Adrenal gland (tissue), 12 donors: ENCODE results near the gene SYNGR2. TPM values are rescaled to one million over a fixed set of nuclear protein-coding genes. Genes with fewer than 3 reads are reported as not detected.

ENCODE experiments used
- DNase-seq, 7 donors: peaks; one replicate each; pipeline ENCODE4 v3.0.0-alpha.2; 2019 to 2020
- H3K27ac ChIP-seq, 5 donors: fragments of 200-600 bp; sonication (generic) in 4 of 5; 1 replicate in 3 of 5; 2 replicates in 2 of 5; pipeline versions ENCODE4 v1.5.1 to v1.8.0; 2016 to 2020; ENCODE audit warnings: mild to moderate bottlenecking in 1 of 5
- H3K27me3 ChIP-seq: fragments of 200-600 bp; 2 replicates; pipeline ENCODE4 v1.8.0; 2021
- H3K36me3 ChIP-seq, 2 donors: fragments of 200-600 bp; replicated peaks in 1 of 2; 1 replicate in 1 of 2; 2 replicates in 1 of 2; pipeline versions ENCODE4 v1.5.1 to v1.8.0; 2018 to 2022
- H3K4me1 ChIP-seq, 2 donors: fragments of 200-600 bp; replicated peaks in 1 of 2; 1 replicate in 1 of 2; 2 replicates in 1 of 2; pipeline versions ENCODE4 v1.5.1 to v1.8.0; 2018 to 2021
- H3K4me3 ChIP-seq, 4 donors: fragments of 200-600 bp; sonication (generic) in 3 of 4; one replicate each; pipeline ENCODE4 v1.5.1; 2016 to 2018
- H3K9me3 ChIP-seq, 3 donors: fragments of 200-600 bp; sonication (generic) in 1 of 3; replicated peaks in 1 of 3; 1 replicate in 2 of 3; 2 replicates in 1 of 3; pipeline versions ENCODE4 v1.5.1 to v1.8.0; 2016 to 2021
- POLR2A ChIP-seq, 2 donors: fragments of 450-650 bp; IDR thresholded peaks; one replicate each; pipeline ENCODE4 v1.6.1; 2017; ENCODE audit warnings: antibody characterized with exemption in 2 of 2, mild to moderate bottlenecking in 2 of 2, moderate library complexity in 1 of 2
- WGBS, 4 donors: extraction: QIAGEN DNeasy Blood & Tissue Kit in 2 of 4; methylation state at CpG; one replicate each; pipeline versions ENCODE4 v1.1.5 to v1.1.7; 2013 to 2017; 5-methylcytosine and 5-hydroxymethylcytosine counted together
- intact Hi-C, 2 donors: fragments of 100-400 bp; cut with DNase I; formaldehyde crosslinking; loops; one replicate each; pipeline versions ENCODE4 v1.14.1 to v1.15.0; 2022 to 2023
- polyA plus RNA-seq, 3 donors: library from polyadenylated mRNA; stranded (reverse); fragments of 200-250 nt in 2 of 3; fragments of 350-450 nt in 1 of 3; fragmentation: Illumina TruSeq in 1 of 3; extraction: RNeasy Lipid Tissue Mini Kit (QIAGEN cat#74804) in 1 of 3; gene quantifications; one replicate each; pipeline ENCODE4 v1.2.3, GENCODE V29; 2013 to 2014
- total RNA-seq, 9 donors: library from RNA; depleted of rRNA in 4 of 9; stranded (reverse); fragments of >200 nt in 4 of 9; fragments of 120-200 nt in 1 of 9; fragmentation: NEBNext Ultra II Directional in 1 of 9; extraction: Animal tissue kit (Norgen Biotek cat#: 25700) in 1 of 9; gene quantifications; one replicate each; pipeline versions ENCODE4 v1.1.0 to v1.2.4, GENCODE V29; 2013 to 2023
- TF ChIP-seq, protein P1 (sequence below), 6 experiments: fragments of 450-650 bp in 4 of 6; fragments of 200-600 bp in 2 of 6; sonication (generic) in 1 of 6; IDR thresholded peaks; 1 replicate in 5 of 6; 2 replicates in 1 of 6; pipeline versions ENCODE4 v1.5.1 to v1.8.0; 2016 to 2021; ENCODE audit warnings: antibody characterized with exemption in 6 of 6, mild to moderate bottlenecking in 2 of 6, moderate library complexity in 1 of 6
- donor health status: healthy with polysubstance abuse.
- donor health status: Bipolar disorder and iron deficiency.
- donor health status: DM: yes; HTN: yes; CAD: no.
- donor health status: DM: no; HTN: no; CAD: no.
- donor health status: DM: no; HTN: no; CAD: no.
- donor health status: DM: yes; HTN: yes; CAD: no.

SYNGR2 gene
- total and polyA plus RNA-seq, 12 donors, result 32.7 to 98.1 (median 58.3) TPM

DNA sequence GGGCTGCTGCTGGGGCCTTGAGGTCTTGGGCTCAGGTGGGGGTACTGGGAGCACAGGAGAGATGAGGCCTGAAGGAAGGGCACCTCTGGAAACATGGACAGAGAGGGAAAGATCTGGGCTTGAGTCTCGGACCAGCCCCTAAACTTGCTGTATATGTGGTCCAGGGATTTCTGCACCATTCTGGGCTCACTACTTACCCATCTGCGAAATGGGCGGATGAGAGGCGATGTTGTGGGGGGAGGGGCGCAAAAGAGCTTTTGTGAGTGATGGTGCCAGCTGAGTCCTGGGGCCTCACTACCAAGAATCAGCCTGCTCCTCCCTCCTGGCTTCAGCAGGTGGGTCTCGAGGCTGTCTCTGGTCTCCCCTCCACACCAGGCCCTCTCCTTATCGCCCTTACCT, 21.9 kb upstream of the SYNGR2 start:
- Histone ChIP-seq H3K27me3 (no peaks in the 10 kb centered on the region), H3K4me3 (no peak overlapping the region), H3K9me3 (no peaks in the 10 kb centered on the region), H3K27ac (no peak overlapping the region), H3K36me3 (no peaks in the 10 kb centered on the region), H3K4me1 (peaks cover 19 to 29% of the 10 kb centered on the region in 2 donors)
- WGBS, 4 donors, result 89 to 100% (median 93%) methylated on average over 5 to 7 of the region's 7 CpGs
- TF ChIP-seq POLR2A (IDR thresholded peaks at IDR 0.05), result no peak
- TF ChIP-seq, protein P1, sequence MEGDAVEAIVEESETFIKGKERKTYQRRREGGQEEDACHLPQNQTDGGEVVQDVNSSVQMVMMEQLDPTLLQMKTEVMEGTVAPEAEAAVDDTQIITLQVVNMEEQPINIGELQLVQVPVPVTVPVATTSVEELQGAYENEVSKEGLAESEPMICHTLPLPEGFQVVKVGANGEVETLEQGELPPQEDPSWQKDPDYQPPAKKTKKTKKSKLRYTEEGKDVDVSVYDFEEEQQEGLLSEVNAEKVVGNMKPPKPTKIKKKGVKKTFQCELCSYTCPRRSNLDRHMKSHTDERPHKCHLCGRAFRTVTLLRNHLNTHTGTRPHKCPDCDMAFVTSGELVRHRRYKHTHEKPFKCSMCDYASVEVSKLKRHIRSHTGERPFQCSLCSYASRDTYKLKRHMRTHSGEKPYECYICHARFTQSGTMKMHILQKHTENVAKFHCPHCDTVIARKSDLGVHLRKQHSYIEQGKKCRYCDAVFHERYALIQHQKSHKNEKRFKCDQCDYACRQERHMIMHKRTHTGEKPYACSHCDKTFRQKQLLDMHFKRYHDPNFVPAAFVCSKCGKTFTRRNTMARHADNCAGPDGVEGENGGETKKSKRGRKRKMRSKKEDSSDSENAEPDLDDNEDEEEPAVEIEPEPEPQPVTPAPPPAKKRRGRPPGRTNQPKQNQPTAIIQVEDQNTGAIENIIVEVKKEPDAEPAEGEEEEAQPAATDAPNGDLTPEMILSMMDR (IDR thresholded peaks at IDR 0.05), result no peak
- DNase-seq, result no peak
- intact Hi-C loops, result no loop called here

DNA sequence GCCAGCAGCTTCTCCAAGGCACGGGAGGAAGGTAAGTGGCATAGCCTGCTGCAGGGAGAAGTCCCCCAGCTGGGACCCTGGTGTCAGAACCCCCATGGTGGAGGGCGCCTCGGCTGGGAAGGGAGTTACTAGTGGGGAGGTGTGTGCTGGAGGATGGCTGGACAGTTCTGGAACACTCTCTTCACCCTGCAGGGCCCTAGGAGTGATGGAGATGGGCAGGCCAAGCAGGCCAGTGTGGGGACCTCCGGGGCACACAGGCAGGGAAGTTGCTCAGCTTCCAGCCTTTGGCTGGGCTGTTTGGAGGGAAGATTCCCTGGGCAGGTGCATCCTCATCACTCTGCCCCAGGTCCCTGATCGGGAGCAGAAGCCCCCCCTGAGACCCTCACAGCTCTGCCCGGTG, 21.5 kb upstream of the SYNGR2 start:
- 67 to 88% (median 86%) methylated on average over 1 to 6 of the region's 6 CpGs for WGBS, 4 donors
- Histone ChIP-seq H3K9me3 (no peaks in the 10 kb centered on the region), H3K4me1 (peaks cover 19 to 25% of the 10 kb centered on the region in 2 donors), H3K27me3 (no peaks in the 10 kb centered on the region), H3K4me3 (no peak overlapping the region), H3K36me3 (no peaks in the 10 kb centered on the region), H3K27ac (no peak overlapping the region)
- TF ChIP-seq, protein P1 (IDR thresholded peaks at IDR 0.05), result no peak
- DNase-seq, result no peak
- intact Hi-C loops, result no loop called here

DNA sequence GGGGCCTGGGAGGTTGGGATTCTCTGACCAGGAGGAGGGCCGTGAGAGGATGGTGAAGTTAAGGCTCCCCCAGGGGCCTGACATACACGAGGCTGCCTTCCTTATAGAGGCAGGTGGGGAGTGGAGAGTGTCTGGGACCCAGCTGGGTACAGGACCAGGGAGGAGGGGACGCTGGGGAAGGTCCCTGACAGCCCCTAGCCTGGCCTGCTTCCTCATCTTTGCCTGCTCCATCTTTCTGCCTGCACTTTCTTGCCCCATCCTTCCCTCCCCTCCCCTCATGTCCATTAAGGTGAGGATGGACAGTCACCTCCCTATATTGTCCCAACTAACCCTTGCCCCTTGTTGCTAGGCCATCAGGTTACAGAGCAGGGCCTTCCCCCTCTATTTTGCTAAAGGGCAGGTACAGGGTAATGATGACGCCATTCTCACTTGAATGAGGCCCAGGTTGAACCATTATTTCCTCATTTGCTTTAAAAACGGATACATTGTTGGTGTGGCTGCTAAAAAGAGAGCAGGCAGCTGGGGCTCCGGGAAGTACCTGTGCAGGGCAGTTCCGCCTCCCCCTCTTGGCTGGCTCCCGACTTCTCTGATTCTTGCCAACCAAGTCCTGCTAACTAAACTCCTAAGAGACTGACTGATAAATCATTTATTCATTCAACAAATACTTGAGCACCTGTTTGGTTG, 20.9 kb upstream of the SYNGR2 start:
- no peak overlapping the region for H3K27ac ChIP-seq
- H3K36me3 ChIP-seq, result no peaks in the 10 kb centered on the region
- no peak for TF ChIP-seq POLR2A (IDR thresholded peaks at IDR 0.05)
- TF ChIP-seq, protein P1 (IDR thresholded peaks at IDR 0.05), result no peak
- no peak for DNase-seq
- H3K27me3 ChIP-seq, result no peaks in the 10 kb centered on the region
- whole genome bisulfite sequencing, 4 donors, result 72 to 87% (median 76%) methylated on average over 7 to 8 of the region's 8 CpGs
- intact Hi-C loops, result no loop called here
- H3K4me1 ChIP-seq, result peaks cover 19 to 21% of the 10 kb centered on the region in 2 donors
- no peaks in the 10 kb centered on the region for H3K9me3 ChIP-seq
- no peak overlapping the region for H3K4me3 ChIP-seq

DNA sequence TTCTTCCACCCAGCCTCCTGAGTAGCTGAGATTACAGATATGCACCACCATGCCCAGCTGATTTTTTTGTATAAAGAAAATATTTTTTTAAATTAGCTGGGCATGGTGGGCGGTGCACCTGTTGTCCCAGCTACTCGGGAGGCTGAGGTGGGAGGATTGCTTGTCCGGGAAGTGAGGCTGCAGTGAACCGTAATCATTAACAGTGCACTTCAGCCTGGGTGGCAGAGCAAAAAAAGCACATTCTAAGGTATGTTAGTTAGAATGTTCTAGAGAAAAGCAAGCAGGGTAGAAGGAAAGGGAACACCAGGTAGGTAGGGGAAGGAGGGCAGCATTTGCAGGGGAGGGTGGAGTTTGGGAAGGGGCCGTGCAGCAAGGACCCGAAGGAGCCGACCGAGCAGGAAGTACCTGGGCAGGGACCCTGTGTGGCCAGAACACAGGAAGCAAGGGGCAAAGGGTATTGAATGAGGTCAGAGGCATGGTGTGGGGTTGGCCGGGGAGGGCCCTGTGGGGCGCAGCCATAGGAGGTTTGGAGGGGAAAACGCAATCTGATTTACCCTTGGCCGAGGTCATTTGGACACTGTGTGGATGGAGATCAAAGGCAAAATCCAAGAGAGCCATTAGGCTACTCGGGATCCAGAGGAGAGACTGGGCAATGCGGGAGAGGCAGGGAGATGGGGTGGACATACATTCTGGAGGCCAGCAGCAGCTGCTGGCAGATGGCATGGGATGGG, 19.9 kb upstream of the SYNGR2 start:
- WGBS, 4 donors, result 68 to 80% (median 76%) methylated on average over 14 of the region's 14 CpGs

More for the DNA sequence above, 19.9 kb upstream of the SYNGR2 start:
- TF ChIP-seq, protein P1 (IDR thresholded peaks at IDR 0.05), result no peak
- TF ChIP-seq POLR2A (IDR thresholded peaks at IDR 0.05), result no peak
- Histone ChIP-seq H3K4me1 (peaks cover 19 to 20% of the 10 kb centered on the region in 2 donors), H3K27me3 (no peaks in the 10 kb centered on the region), H3K9me3 (no peaks in the 10 kb centered on the region), H3K27ac (no peak overlapping the region), H3K4me3 (no peak overlapping the region), H3K36me3 (no peaks in the 10 kb centered on the region)
- intact Hi-C loops, result no loop called here
- DNase-seq, result no peak
